K562 (cell line): ENCODE results near the gene CEMIP. TPM values are rescaled to one million over a fixed set of nuclear protein-coding genes. Genes with fewer than 3 reads are reported as not detected.
A peak's percentile ranks its signal among the peaks of the same experiment; 100 is the strongest.

Experiments
- ARID1B ChIP-seq: fragments of 450-650 bp; IDR thresholded peaks from 2 replicates; pipeline ENCODE4 v1.6.1; 2016; ENCODE audit warnings: antibody characterized with exemption, mild to moderate bottlenecking, inconsistent platforms
- BRCA1 ChIP-seq, 2 experiments: fragments of 450-650 bp in 1 of 2; sonication (generic) in 1 of 2; formaldehyde crosslinking in 1 of 2; IDR thresholded peaks; 2 replicates each; pipeline versions ENCODE4 v1.5.0 to v1.6.1; 2017 to 2020; ENCODE audit warnings: mild to moderate bottlenecking in 1 of 2, missing genetic modification reagents in 1 of 2
- CEBPG ChIP-seq, 3 experiments: fragments of 200-800 bp in 1 of 3; sonication (Bioruptor generic) in 1 of 3; sonication (generic) in 1 of 3; formaldehyde crosslinking in 1 of 3; IDR thresholded peaks in 2 of 3; conservative IDR thresholded peaks in 1 of 3; 2 replicates each; pipeline versions ENCODE4 v1.6.1 to v1.8.0; 2016 to 2022; ENCODE audit warnings: missing compliant biosample characterization in 2 of 3, missing genetic modification characterization in 2 of 3, mild to moderate bottlenecking in 1 of 3, missing genetic modification reagents in 1 of 3
- CXXC5 ChIP-seq: fragments of 250-450 bp; sonication (Bioruptor Pico); IDR thresholded peaks from 2 replicates; pipeline ENCODE4 v1.8.0; 2022; ENCODE audit warnings: inconsistent platforms, mild to moderate bottlenecking, moderate library complexity
- FOXK2 ChIP-seq, 2 experiments: fragments of 450-650 bp; IDR thresholded peaks in 1 of 2; conservative IDR thresholded peaks in 1 of 2; 2 replicates each; pipeline ENCODE4 v1.6.1; 2016; ENCODE audit warnings: low read depth in 2 of 2, mild to moderate bottlenecking in 1 of 2
- KAT2B ChIP-seq: IDR thresholded peaks from one replicate; pipeline ENCODE4 v1.6.1; 2012; ENCODE audit warnings: low read depth, mild to moderate bottlenecking, control low read depth, inconsistent platforms, low read length, moderate library complexity
- KHSRP ChIP-seq: fragments of 450-650 bp; IDR thresholded peaks from 2 replicates; pipeline ENCODE4 v1.6.1; 2017
- LCOR ChIP-seq: sonication (generic); formaldehyde crosslinking; IDR thresholded peaks from 2 replicates; pipeline ENCODE4 v1.8.0; 2022; ENCODE audit warnings: mild to moderate bottlenecking, missing genetic modification reagents
- MED1 ChIP-seq: sonication (generic); formaldehyde crosslinking; IDR thresholded peaks from 2 replicates; pipeline ENCODE4 v1.8.1; 2023; ENCODE audit warnings: missing genetic modification reagents, borderline replicate concordance
- NCOR1 ChIP-seq: fragments of 450-650 bp; IDR thresholded peaks from 2 replicates; pipeline ENCODE4 v1.6.1; 2016; ENCODE audit warnings: mild to moderate bottlenecking, moderate library complexity
- SIN3B ChIP-seq: fragments of 450-650 bp; IDR thresholded peaks from 2 replicates; pipeline ENCODE4 v1.6.1; 2017; ENCODE audit warnings: low read depth, mild to moderate bottlenecking, moderate library complexity
- SMAD4 ChIP-seq: fragments of 250-450 bp; sonication (Bioruptor Pico); conservative IDR thresholded peaks from 2 replicates; pipeline ENCODE4 v1.8.0; 2021; ENCODE audit warnings: inconsistent platforms, mild to moderate bottlenecking, moderate library complexity
- SNRNP70 ChIP-seq: fragments of 200-400 bp; formaldehyde crosslinking; optimal IDR thresholded peaks from 2 replicates; pipeline ENCODE3; 2017; ENCODE audit warnings: low read depth, low read length
- ZNF140 ChIP-seq: fragments of 250-450 bp; sonication (Bioruptor Pico); IDR thresholded peaks from 2 replicates; pipeline ENCODE4 v1.8.0; 2021; ENCODE audit warnings: moderate library complexity, mild to moderate bottlenecking, inconsistent platforms
- ZNF644 ChIP-seq: fragments of 200-800 bp; sonication (Bioruptor generic); IDR thresholded peaks from 2 replicates; pipeline ENCODE4 v1.6.1; 2016; ENCODE audit warnings: low read depth, missing genetic modification characterization, missing compliant biosample characterization
- polyA plus RNA-seq, 8 experiments: library from polyadenylated mRNA; depleted of rRNA in 4 of 8; stranded (reverse) in 5 of 8; unstranded in 3 of 8; fragments of >200 nt; fragmentation: Nextera tagmentation in 2 of 8; fragmentation: Illumina TruSeq in 1 of 8; extraction: Ambion mirVana in 2 of 8; extraction: Trizol in 1 of 8; gene quantifications; 2 replicates each; pipeline versions ENCODE4 v1.2.1 to v1.2.3, GENCODE V29; 2011 to 2014; ENCODE audit warnings: inconsistent platforms in 1 of 8, missing spikeins in 1 of 8
- total RNA-seq, 7 experiments: library from RNA; depleted of rRNA in 6 of 7; stranded (reverse); fragments of >200 nt in 6 of 7; fragmentation: Illumina TruSeq in 2 of 7; extraction: Trizol in 2 of 7; gene quantifications; 2 replicates each; pipeline versions ENCODE4 v1.2.1 to v1.2.3, GENCODE V29; 2011 to 2021; ENCODE audit warnings: low replicate concordance in 1 of 7
- TF ChIP-seq, protein P1 (sequence below): fragments of 250-450 bp; sonication (Bioruptor Pico); IDR thresholded peaks from 2 replicates; pipeline ENCODE4 v1.4.0; 2020
- TF ChIP-seq, protein P2 (sequence below): fragments of 450-650 bp; formaldehyde crosslinking; IDR thresholded peaks from 2 replicates; pipeline ENCODE4 v1.4.0; 2020; ENCODE audit warnings: mild to moderate bottlenecking, moderate library complexity
- TF ChIP-seq, protein P3 (sequence below): fragments of 200-400 bp; formaldehyde crosslinking; IDR thresholded peaks from 2 replicates; pipeline ENCODE4 v1.6.1; 2017; ENCODE audit warnings: mild to moderate bottlenecking, low read depth, low read length, moderate library complexity
- TF ChIP-seq, protein P4 (sequence below): sonication (generic); formaldehyde crosslinking; IDR thresholded peaks from 2 replicates; pipeline ENCODE4 v1.8.0; 2023; ENCODE audit warnings: mild to moderate bottlenecking, missing genetic modification reagents

The CEMIP gene
- total and polyA plus RNA-seq, 9 of the 15 experiments (the other 6 are each of a cell fraction or from before 2014, with no cell fraction given) = 0.33 TPM; not detected in 8

DNA sequence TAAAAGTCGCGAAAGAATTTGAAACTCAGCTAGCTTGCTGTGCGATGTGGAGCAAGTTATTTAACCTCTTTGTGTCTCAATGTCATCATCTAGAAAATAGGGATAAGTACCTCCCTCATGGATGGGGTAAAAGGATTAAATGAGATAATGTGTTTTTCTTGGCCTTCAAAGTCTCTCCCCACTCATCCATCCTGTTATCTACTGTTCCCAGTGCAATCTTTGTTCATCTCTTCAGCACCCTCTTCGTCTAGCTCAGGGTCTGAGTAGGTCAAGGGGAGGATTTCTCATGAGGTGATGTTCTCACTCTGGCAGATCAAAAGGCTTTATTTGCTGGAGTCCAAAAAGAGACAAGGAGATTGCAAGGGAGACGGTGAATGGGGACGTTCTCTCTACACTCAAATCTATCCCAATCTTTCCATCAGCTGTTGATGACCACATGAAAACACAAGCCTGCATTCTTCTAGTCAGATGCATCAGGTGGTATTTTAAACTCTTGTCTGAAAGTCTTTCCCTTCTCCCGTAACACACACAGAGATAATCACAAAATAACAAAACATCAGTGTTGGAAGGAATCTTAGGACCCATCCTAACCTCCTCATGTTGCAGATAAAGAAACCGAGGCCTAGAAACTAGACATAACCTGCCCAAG, 209.1 kb downstream of the CEMIP start (continued):
- TF ChIP-seq CEBPG (CRISPR knock-in tag; IDR thresholded peaks at IDR 0.05) (no peak), CEBPG (tag; conservative IDR thresholded peaks at IDR 0.05 in 1 of 2, IDR thresholded peaks at IDR 0.05 in 1 of 2) (no peak), BRCA1 (IDR thresholded peaks at IDR 0.05) (no peak), BRCA1 (CRISPR knock-in tag; IDR thresholded peaks at IDR 0.05) (no peak), FOXK2 (conservative IDR thresholded peaks at IDR 0.05 in 1 of 2, IDR thresholded peaks at IDR 0.05 in 1 of 2; ENCODE audit: low read depth in 2 of 2) (peak in 1 of 2 experiments; percentile 30; a peak in 1 of 4 replicates), CXXC5 (CRISPR knock-in tag) (peak; percentile 12; the same call in 1 of the 2 replicates), MED1 (CRISPR knock-in tag) (no peak), NCOR1 (peak; percentile 36; the same call in 1 of the 2 replicates), ARID1B (peak; percentile 23; the same call in 1 of the 2 replicates), KAT2B (no peak), ZNF644 (tag) (no peak), SIN3B (no peak), SMAD4 (CRISPR knock-in tag) (no peak), KHSRP (no peak), SNRNP70 (no peak), ZNF140 (CRISPR knock-in tag) (no peak), LCOR (no peak)
- TF ChIP-seq, protein P1, sequence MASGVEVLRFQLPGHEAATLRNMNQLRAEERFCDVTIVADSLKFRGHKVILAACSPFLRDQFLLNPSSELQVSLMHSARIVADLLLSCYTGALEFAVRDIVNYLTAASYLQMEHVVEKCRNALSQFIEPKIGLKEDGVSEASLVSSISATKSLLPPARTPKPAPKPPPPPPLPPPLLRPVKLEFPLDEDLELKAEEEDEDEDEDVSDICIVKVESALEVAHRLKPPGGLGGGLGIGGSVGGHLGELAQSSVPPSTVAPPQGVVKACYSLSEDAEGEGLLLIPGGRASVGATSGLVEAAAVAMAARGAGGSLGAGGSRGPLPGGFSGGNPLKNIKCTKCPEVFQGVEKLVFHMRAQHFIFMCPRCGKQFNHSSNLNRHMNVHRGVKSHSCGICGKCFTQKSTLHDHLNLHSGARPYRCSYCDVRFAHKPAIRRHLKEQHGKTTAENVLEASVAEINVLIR (CRISPR knock-in tag) = no peak
- TF ChIP-seq, protein P2, sequence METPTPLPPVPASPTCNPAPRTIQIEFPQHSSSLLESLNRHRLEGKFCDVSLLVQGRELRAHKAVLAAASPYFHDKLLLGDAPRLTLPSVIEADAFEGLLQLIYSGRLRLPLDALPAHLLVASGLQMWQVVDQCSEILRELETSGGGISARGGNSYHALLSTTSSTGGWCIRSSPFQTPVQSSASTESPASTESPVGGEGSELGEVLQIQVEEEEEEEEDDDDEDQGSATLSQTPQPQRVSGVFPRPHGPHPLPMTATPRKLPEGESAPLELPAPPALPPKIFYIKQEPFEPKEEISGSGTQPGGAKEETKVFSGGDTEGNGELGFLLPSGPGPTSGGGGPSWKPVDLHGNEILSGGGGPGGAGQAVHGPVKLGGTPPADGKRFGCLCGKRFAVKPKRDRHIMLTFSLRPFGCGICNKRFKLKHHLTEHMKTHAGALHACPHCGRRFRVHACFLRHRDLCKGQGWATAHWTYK (CRISPR knock-in tag) = no peak
- TF ChIP-seq, protein P3, sequence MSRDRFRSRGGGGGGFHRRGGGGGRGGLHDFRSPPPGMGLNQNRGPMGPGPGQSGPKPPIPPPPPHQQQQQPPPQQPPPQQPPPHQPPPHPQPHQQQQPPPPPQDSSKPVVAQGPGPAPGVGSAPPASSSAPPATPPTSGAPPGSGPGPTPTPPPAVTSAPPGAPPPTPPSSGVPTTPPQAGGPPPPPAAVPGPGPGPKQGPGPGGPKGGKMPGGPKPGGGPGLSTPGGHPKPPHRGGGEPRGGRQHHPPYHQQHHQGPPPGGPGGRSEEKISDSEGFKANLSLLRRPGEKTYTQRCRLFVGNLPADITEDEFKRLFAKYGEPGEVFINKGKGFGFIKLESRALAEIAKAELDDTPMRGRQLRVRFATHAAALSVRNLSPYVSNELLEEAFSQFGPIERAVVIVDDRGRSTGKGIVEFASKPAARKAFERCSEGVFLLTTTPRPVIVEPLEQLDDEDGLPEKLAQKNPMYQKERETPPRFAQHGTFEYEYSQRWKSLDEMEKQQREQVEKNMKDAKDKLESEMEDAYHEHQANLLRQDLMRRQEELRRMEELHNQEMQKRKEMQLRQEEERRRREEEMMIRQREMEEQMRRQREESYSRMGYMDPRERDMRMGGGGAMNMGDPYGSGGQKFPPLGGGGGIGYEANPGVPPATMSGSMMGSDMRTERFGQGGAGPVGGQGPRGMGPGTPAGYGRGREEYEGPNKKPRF = no peak
- TF ChIP-seq, protein P4, sequence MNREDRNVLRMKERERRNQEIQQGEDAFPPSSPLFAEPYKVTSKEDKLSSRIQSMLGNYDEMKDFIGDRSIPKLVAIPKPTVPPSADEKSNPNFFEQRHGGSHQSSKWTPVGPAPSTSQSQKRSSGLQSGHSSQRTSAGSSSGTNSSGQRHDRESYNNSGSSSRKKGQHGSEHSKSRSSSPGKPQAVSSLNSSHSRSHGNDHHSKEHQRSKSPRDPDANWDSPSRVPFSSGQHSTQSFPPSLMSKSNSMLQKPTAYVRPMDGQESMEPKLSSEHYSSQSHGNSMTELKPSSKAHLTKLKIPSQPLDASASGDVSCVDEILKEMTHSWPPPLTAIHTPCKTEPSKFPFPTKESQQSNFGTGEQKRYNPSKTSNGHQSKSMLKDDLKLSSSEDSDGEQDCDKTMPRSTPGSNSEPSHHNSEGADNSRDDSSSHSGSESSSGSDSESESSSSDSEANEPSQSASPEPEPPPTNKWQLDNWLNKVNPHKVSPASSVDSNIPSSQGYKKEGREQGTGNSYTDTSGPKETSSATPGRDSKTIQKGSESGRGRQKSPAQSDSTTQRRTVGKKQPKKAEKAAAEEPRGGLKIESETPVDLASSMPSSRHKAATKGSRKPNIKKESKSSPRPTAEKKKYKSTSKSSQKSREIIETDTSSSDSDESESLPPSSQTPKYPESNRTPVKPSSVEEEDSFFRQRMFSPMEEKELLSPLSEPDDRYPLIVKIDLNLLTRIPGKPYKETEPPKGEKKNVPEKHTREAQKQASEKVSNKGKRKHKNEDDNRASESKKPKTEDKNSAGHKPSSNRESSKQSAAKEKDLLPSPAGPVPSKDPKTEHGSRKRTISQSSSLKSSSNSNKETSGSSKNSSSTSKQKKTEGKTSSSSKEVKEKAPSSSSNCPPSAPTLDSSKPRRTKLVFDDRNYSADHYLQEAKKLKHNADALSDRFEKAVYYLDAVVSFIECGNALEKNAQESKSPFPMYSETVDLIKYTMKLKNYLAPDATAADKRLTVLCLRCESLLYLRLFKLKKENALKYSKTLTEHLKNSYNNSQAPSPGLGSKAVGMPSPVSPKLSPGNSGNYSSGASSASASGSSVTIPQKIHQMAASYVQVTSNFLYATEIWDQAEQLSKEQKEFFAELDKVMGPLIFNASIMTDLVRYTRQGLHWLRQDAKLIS = no peak
